PC-9 (cell line): ENCODE measurements around the gene ROPN1. TPM values are rescaled to one million over a fixed set of nuclear protein-coding genes. Genes with fewer than 3 reads are reported as not detected.

Source experiments
- BruUV-seq: library from RNA; stranded (reverse); fragments of 400-500 nt; replicated peaks from 2 replicates; lab custom pipeline; 2021; lab: Mats Ljungman, UMichigan
- CTCF ChIA-PET: fragments of 300-600 bp; sonication (Branson Sonifier 250); formaldehyde crosslinking; loops from one replicate; lab custom pipeline; 2022; ENCODE audit warnings: antibody characterized with exemption; lab: Charles Lee
- POLR2A ChIA-PET: fragments of 300-600 bp; sonication (Branson Sonifier 250); formaldehyde crosslinking; loops from one replicate; lab custom pipeline; 2022; ENCODE audit warnings: antibody characterized with exemption; ENCODE audit not compliant: unreplicated experiment; lab: Charles Lee
- DNase-seq, 2 experiments: peaks; one replicate each; pipeline versions ENCODE4 v3.0.0 to v3.0.0-alpha.2; 2015 to 2022; ENCODE audit warnings: mixed read lengths in 1 of 2
- H2AFZ ChIP-seq: fragments of 200-600 bp; sonication (generic); 2 replicates; pipeline ENCODE4 v1.8.1; 2017; ENCODE audit warnings: antibody characterized with exemption
- H3F3A ChIP-seq: fragments of 200-600 bp; sonication (generic); 2 replicates; pipeline ENCODE4 v1.8.1; 2017; ENCODE audit warnings: antibody characterized with exemption, mild to moderate bottlenecking, low read depth; ENCODE audit not compliant: insufficient read depth
- H3K27ac ChIP-seq: fragments of 200-600 bp; sonication (generic); 2 replicates; pipeline ENCODE4 v1.6.1; 2016; ENCODE audit warnings: mixed run types
- H3K27me3 ChIP-seq: fragments of 200-600 bp; sonication (generic); 2 replicates; pipeline ENCODE4 v1.6.1; 2016; ENCODE audit warnings: low read depth, mixed run types; ENCODE audit not compliant: insufficient read depth
- H3K36me3 ChIP-seq: fragments of 200-600 bp; sonication (generic); 2 replicates; pipeline ENCODE4 v1.6.1; 2016; ENCODE audit warnings: low read depth, mixed run types
- H3K4me1 ChIP-seq: fragments of 200-600 bp; sonication (generic); replicated peaks from 2 replicates; pipeline ENCODE4 v1.6.1; 2016; ENCODE audit warnings: mixed run types; ENCODE audit not compliant: insufficient read depth
- H3K4me2 ChIP-seq: fragments of 200-600 bp; sonication (generic); 2 replicates; pipeline ENCODE4 v1.6.1; 2017; ENCODE audit warnings: mixed run types
- H3K4me3 ChIP-seq: fragments of 200-600 bp; sonication (generic); 2 replicates; pipeline ENCODE4 v1.6.1; 2016; ENCODE audit warnings: mixed run types
- H3K79me2 ChIP-seq: fragments of 200-600 bp; sonication (generic); 2 replicates; pipeline ENCODE4 v1.6.1; 2017; ENCODE audit warnings: low read depth, mixed run types
- H3K9me2 ChIP-seq: fragments of 200-600 bp; sonication (generic); 2 replicates; pipeline ENCODE4 v1.8.1; 2017; ENCODE audit warnings: mild to moderate bottlenecking; ENCODE audit not compliant: insufficient read depth
- H3K9me3 ChIP-seq: fragments of 200-600 bp; sonication (generic); 2 replicates; pipeline ENCODE4 v1.8.1; 2016; ENCODE audit warnings: low read depth; ENCODE audit not compliant: insufficient read depth
- H4K20me1 ChIP-seq: fragments of 200-600 bp; sonication (generic); 2 replicates; pipeline ENCODE4 v1.8.1; 2017; ENCODE audit not compliant: insufficient read depth
- CTCF ChIP-seq: fragments of 200-600 bp; sonication (generic); conservative IDR thresholded peaks from 2 replicates; pipeline ENCODE4 v1.6.1; 2017; ENCODE audit warnings: mixed run types, antibody characterized with exemption, mild to moderate bottlenecking, moderate library complexity
- EZH2 ChIP-seq: fragments of 200-600 bp; sonication (generic); IDR thresholded peaks from 2 replicates; pipeline ENCODE4 v1.8.0; 2017; ENCODE audit warnings: antibody characterized with exemption, low read depth
- intact Hi-C: fragments of 100-400 bp; cut with micrococcal nuclease; formaldehyde crosslinking; loops from one replicate; pipeline ENCODE4 v1.10.0; 2022; ENCODE audit not compliant: unreplicated experiment
- total RNA-seq: library from RNA; stranded (reverse); gene quantifications from 2 replicates; pipeline ENCODE4 v1.2.3, GENCODE V29; 2021

Gene ROPN1
- total RNA-seq, 1 experiment from 2014 or later = not detected

GRCh38 chr3:123920383-123920782, 71.5 kb downstream of the ROPN1 start:
- no peaks in the 10 kb centered on the region for H3K27me3 ChIP-seq
- H3K79me2 ChIP-seq = no peaks in the 10 kb centered on the region
- peaks cover 12% of the 10 kb centered on the region; the same call in 1 of the 2 replicates for H3K9me3 ChIP-seq
- H3K36me3 ChIP-seq = peaks cover 9% of the 10 kb centered on the region; the same call in 1 of the 2 replicates
- no peak overlapping the region for H3K4me3 ChIP-seq
- H3K27ac ChIP-seq = no peak overlapping the region
- TF ChIP-seq EZH2 (no peak), CTCF (no peak)
- no TSS peak for BruUV-seq
- no peaks in the 10 kb centered on the region for H3F3A ChIP-seq
- ChIA-PET POLR2A (no interaction called here), CTCF (no interaction called here)
- H3K4me2 ChIP-seq = no peak overlapping the region
- no peak overlapping the region for H2AFZ ChIP-seq
- H3K4me1 ChIP-seq = no peaks in the 10 kb centered on the region
- no peak for DNase-seq
- intact Hi-C loops = no loop called here
- H3K9me2 ChIP-seq = no peaks in the 10 kb centered on the region
- H4K20me1 ChIP-seq = no peaks in the 10 kb centered on the region

- no peaks in the 10 kb centered on the region for H3K27me3 ChIP-seq
- intact Hi-C loops = no loop called here
- no peak overlapping the region for H2AFZ ChIP-seq
- no peaks in the 10 kb centered on the region for H4K20me1 ChIP-seq
- H3K27ac ChIP-seq = no peak overlapping the region
- H3K79me2 ChIP-seq = no peaks in the 10 kb centered on the region
- POLR2A ChIA-PET = no interaction called here
- peaks cover 9% of the 10 kb centered on the region; the same call in 1 of the 2 replicates for H3K36me3 ChIP-seq
- no peak overlapping the region for H3K4me3 ChIP-seq
- CTCF ChIA-PET = no interaction called here
- peaks cover 12% of the 10 kb centered on the region; the same call in 1 of the 2 replicates for H3K9me3 ChIP-seq
- H3K4me1 ChIP-seq = no peaks in the 10 kb centered on the region
- BruUV-seq = no TSS peak
- no peaks in the 10 kb centered on the region for H3K9me2 ChIP-seq
- TF ChIP-seq EZH2 = no peak
- TF ChIP-seq CTCF = no peak
- H3K4me2 ChIP-seq = no peak overlapping the region
- DNase-seq = no peak
- H3F3A ChIP-seq = no peaks in the 10 kb centered on the region
Measured at GRCh38 chr3:123919353-123919752, 72.6 kb downstream of the ROPN1 start.

Other genes starting within 250 kb of the ROPN1 start
- gene MYLK, start 107.8 kb downstream of the ROPN1 start, total RNA-seq = 0.72 and 1.2 TPM in 2 replicates
- 36.5 and 50.6 TPM in 2 replicates for gene CCDC14, start 30.9 kb downstream of the ROPN1 start, total RNA-seq
- 1.1 and 1.8 TPM in 2 replicates for gene KALRN, start 41.2 kb upstream of the ROPN1 start, total RNA-seq